T-cell (primary cell): Measurements from ENCODE around the gene WDR35. TPM values are rescaled to one million over a fixed set of nuclear protein-coding genes. Genes with fewer than 3 reads are reported as not detected.

Experiments used
- ATAC-seq, 4 experiments: fragments of 200-7000 bp in 3 of 4; fragments of 150-1000 bp in 1 of 4; cut with Tn5 transposase; replicated peaks in 1 of 4; 1 replicate in 3 of 4; 2 replicates in 1 of 4; pipeline ENCODE4 v1.10.0; 2021; ENCODE audit warnings: moderate library complexity in 3 of 4, mild to moderate bottlenecking in 2 of 4, moderate number of reproducible peaks in 1 of 4
- CTCF ChIA-PET, 2 donors: fragments of 300-600 bp; sonication (Branson Sonifier 250); formaldehyde crosslinking; loops; one replicate each; lab custom pipeline; 2022; ENCODE audit warnings: antibody characterized with exemption in 2 of 2; lab: Charles Lee
- POLR2A ChIA-PET, 2 donors: fragments of 300-600 bp; sonication (Branson Sonifier 250); formaldehyde crosslinking; loops; one replicate each; lab custom pipeline; 2022; ENCODE audit warnings: antibody characterized with exemption in 2 of 2; lab: Charles Lee
- DNase-seq, 35 experiments: peaks; one replicate each; pipeline versions ENCODE4 v3.0.0 to v3.0.0-alpha.2; 2013 to 2023
- H3K27ac ChIP-seq: one replicate; pipeline ENCODE4 v1.5.1; 2013; ENCODE audit warnings: low read length
- H3K27me3 ChIP-seq, 2 experiments: replicated peaks in 1 of 2; 1 replicate in 1 of 2; 2 replicates in 1 of 2; pipeline versions ENCODE4 v1.6.1 to v1.7.0; 2013; ENCODE audit warnings: low read length in 1 of 2, mixed read lengths in 1 of 2; ENCODE audit not compliant: control insufficient read depth in 2 of 2, insufficient read depth in 2 of 2; ENCODE audit errors: extremely low read depth in 1 of 2
- H3K36me3 ChIP-seq, 2 donors: 1 replicate in 1 of 2; 2 replicates in 1 of 2; pipeline versions ENCODE4 v1.6.1 to v1.7.0; 2013; ENCODE audit warnings: low read length in 1 of 2; ENCODE audit not compliant: control insufficient read depth in 2 of 2, insufficient read depth in 1 of 2; ENCODE audit errors: extremely low read depth in 1 of 2
- H3K4me1 ChIP-seq, 2 experiments: 1 replicate in 1 of 2; 2 replicates in 1 of 2; pipeline versions ENCODE4 v1.6.1 to v1.7.0; 2013; ENCODE audit warnings: low read length in 2 of 2, mixed read lengths in 1 of 2; ENCODE audit not compliant: insufficient read depth in 2 of 2, control insufficient read depth in 1 of 2; ENCODE audit errors: extremely low read depth in 1 of 2
- H3K4me3 ChIP-seq, 2 donors: 1 replicate in 1 of 2; 2 replicates in 1 of 2; pipeline versions ENCODE4 v1.5.1 to v1.7.0; 2013; ENCODE audit warnings: mild to moderate bottlenecking in 2 of 2, low read length in 1 of 2, moderate library complexity in 1 of 2; ENCODE audit not compliant: control insufficient read depth in 1 of 2; ENCODE audit errors: extremely low read depth in 1 of 2
- H3K9me3 ChIP-seq: 2 replicates; pipeline ENCODE4 v1.7.0; 2013
- H3K27ac Mint-ChIP-seq, 2 donors: one replicate each; pipeline ENCODE4 v1.8.0; 2020 to 2021; ENCODE audit warnings: mild to moderate bottlenecking in 2 of 2, mixed read lengths in 2 of 2
- H3K27me3 Mint-ChIP-seq, 2 donors: one replicate each; pipeline ENCODE4 v1.8.0; 2021 to 2022; ENCODE audit warnings: mixed read lengths in 2 of 2
- H3K36me3 Mint-ChIP-seq: one replicate; pipeline ENCODE4 v1.8.0; 2021; ENCODE audit warnings: mixed read lengths
- H3K4me1 Mint-ChIP-seq, 3 donors: one replicate each; pipeline ENCODE4 v1.8.0; 2020 to 2022; ENCODE audit warnings: mixed read lengths in 3 of 3, mild to moderate bottlenecking in 1 of 3
- H3K4me3 Mint-ChIP-seq, 3 donors: one replicate each; pipeline ENCODE4 v1.8.0; 2020 to 2022; ENCODE audit warnings: mild to moderate bottlenecking in 3 of 3, mixed read lengths in 3 of 3, moderate library complexity in 3 of 3
- H3K9me3 Mint-ChIP-seq, 3 donors: one replicate each; pipeline ENCODE4 v1.8.0; 2020 to 2022; ENCODE audit warnings: mixed read lengths in 3 of 3
- WGBS: methylation state at CpG from one replicate; pipeline ENCODE4 v1.1.5; 2013; ENCODE audit warnings: missing lambda C conversion rate; ENCODE audit not compliant: insufficient coverage; 5-methylcytosine and 5-hydroxymethylcytosine counted together
- total RNA-seq, 35 experiments: library from RNA in 6 of 35; stranded (reverse) in 6 of 35; fragments of 120-200 nt in 1 of 35; gene quantifications; one replicate each; pipeline versions ENCODE4 v1.2.1 to v1.2.4 and lab custom pipeline; 2013 to 2026

The WDR35 gene
- total RNA-seq, 5 donors from 2014 or later (not counting 1 experiment from before 2014, with no cell fraction given), result 3.7 to 5.7 (median 4.9) TPM

DNA sequence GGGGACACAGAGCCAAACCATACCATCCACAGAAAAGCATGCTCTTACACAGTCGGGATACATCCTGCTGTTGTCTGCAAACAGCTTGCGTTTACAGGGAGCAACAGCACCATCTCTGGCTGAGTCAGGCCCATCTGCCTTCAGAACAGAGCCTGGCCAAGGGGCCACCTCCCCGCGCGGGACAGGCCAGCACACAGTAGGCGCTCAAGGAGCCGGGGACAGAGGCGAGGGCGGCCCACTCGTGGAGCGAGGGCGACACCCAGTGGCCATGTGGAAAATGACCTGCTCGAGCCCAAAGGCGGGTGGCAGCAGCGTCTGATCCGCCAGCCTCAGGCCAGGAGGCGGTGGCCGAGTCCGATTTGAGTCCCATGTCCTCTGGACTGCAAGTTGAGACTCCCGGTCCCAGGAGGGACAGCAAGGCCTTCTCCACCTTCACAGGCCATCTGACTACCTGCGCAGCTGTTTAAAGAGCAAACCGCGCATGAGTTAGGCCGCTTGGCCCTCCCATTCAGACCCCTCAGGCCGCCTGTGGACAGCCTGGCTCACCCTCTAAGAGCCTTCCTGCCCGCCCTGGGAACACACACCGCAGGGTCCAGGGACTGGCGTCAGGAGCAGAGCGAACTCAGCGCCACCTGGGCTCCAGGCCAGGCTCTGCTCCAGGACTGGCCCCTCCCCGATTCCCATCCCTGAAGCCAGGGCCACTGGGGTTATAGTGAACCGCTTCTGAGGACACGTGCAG lies 126.4 kb downstream of the WDR35 start:
- no peak overlapping the region for H3K27ac ChIP-seq
- WGBS, result 27% methylated on average over 32 of the region's 33 CpGs
- H3K27me3 Mint-ChIP-seq, result peaks cover 0 to 3% of the 10 kb centered on the region in 2 donors
- no peaks in the 10 kb centered on the region for H3K36me3 ChIP-seq
- H3K9me3 Mint-ChIP-seq, result no peaks in the 10 kb centered on the region
- ChIA-PET CTCF (interaction anchor here (0.6 to 5.2 kb wide), 10 partner anchors 9 to 1347 kb away, joined by 3 to 37 read pairs (median 4); no protein-coding TSS in a partner anchor), POLR2A (no interaction called here)
- H3K4me3 ChIP-seq, result no peak overlapping the region
- no peak overlapping the region for H3K27ac Mint-ChIP-seq
- no peaks in the 10 kb centered on the region for H3K9me3 ChIP-seq
- DNase-seq (peak; percentile 10 to 79 (median 51)), ATAC-seq (peak; percentile 77 to 86 (median 83))
- H3K4me3 Mint-ChIP-seq, result no peak overlapping the region
- peaks cover 10 to 12% (median 11%) of the 10 kb centered on the region in 3 donors for H3K4me1 Mint-ChIP-seq
- no peaks in the 10 kb centered on the region for H3K36me3 Mint-ChIP-seq
- H3K4me1 ChIP-seq, result peaks cover 5 to 12% of the 10 kb centered on the region in 2 experiments
- peaks cover 0 to 28% of the 10 kb centered on the region in 2 experiments for H3K27me3 ChIP-seq

DNA sequence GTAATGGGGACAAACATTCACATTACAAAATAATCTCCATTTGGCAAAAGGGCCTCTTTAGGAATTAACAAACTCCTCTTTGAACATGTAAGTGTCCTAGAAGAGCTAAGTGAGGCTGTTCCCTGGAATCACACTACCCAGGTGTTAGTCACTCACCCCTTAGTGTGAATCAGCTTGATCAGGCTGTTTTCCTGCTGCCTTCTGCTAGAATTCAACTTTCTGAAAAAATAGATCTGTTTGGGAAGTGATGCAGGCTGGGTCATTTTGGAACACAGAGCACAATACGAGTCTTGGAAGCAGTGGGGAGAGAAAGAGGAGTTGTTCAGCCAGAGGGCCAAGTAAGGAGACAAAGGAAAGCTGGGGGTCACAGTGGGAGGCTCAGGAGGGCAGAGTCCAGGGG lies 128.1 kb downstream of the WDR35 start:
- H3K9me3 Mint-ChIP-seq, result no peaks in the 10 kb centered on the region
- no peak overlapping the region for H3K27ac ChIP-seq
- no peak overlapping the region for H3K4me3 ChIP-seq
- DNase-seq, result no peak
- H3K27me3 ChIP-seq, result peaks cover 0 to 37% of the 10 kb centered on the region in 2 experiments
- POLR2A ChIA-PET, result no interaction called here
- CTCF ChIA-PET, result interaction anchor here in 1 of 2 donors (5.2 kb wide), 1 partner anchor 1342 kb away, joined by 37 read pairs; no protein-coding TSS in a partner anchor
- peaks cover 0 to 8% of the 10 kb centered on the region in 2 experiments for H3K4me1 ChIP-seq
- no peak for ATAC-seq
- no peak overlapping the region for H3K27ac Mint-ChIP-seq
- H3K9me3 ChIP-seq, result no peaks in the 10 kb centered on the region
- H3K4me1 Mint-ChIP-seq, result peaks cover 0 to 5% (median 2%) of the 10 kb centered on the region in 3 donors
- no peaks in the 10 kb centered on the region for H3K36me3 ChIP-seq
- 50% methylated on average over 1 of the region's 1 CpG for WGBS
- H3K36me3 Mint-ChIP-seq, result no peaks in the 10 kb centered on the region
- no peak overlapping the region for H3K4me3 Mint-ChIP-seq
- peaks cover 4 to 10% of the 10 kb centered on the region in 2 donors for H3K27me3 Mint-ChIP-seq

Other genes starting within 250 kb of the WDR35 start
- gene TTC32, start 88.1 kb downstream of the WDR35 start, total RNA-seq, result 10 to 100 TPM; 35.1 to 44.6 (median 40.0) TPM
- gene MATN3, start 22.6 kb upstream of the WDR35 start, total RNA-seq, result under 1 TPM in 2 of 5 donors, not detected in 3; 0.23 to 0.28 TPM
- 10 to 100 TPM; 35.3 to 41.1 (median 38.1) TPM for gene LAPTM4A, start 61.5 kb upstream of the WDR35 start, total RNA-seq
- 1 to 10 TPM in 1 of 5 donors, under 1 TPM in 2, not detected in 2; 0.82 to 1.2 (median 0.99) TPM for gene SDC1, start 235.0 kb upstream of the WDR35 start, total RNA-seq